Esophagus squamous epithelium (tissue), 4 donors: ENCODE data around the gene NBDY.

ENCODE experiments used
- POLR2A ChIP-seq, 4 donors: fragments of 450-650 bp; IDR thresholded peaks; one replicate each; pipeline ENCODE4 v1.6.1; 2017; ENCODE audit warnings: antibody characterized with exemption in 4 of 4, mild to moderate bottlenecking in 4 of 4, moderate library complexity in 3 of 4
- TF ChIP-seq, protein P1 (sequence below), 6 experiments: fragments of 450-650 bp in 4 of 6; fragments of 200-600 bp in 2 of 6; sonication (generic) in 2 of 6; IDR thresholded peaks; one replicate each; pipeline ENCODE4 v1.5.1; 2016 to 2019; ENCODE audit warnings: antibody characterized with exemption in 6 of 6, mild to moderate bottlenecking in 4 of 6, moderate library complexity in 4 of 6

DNA sequence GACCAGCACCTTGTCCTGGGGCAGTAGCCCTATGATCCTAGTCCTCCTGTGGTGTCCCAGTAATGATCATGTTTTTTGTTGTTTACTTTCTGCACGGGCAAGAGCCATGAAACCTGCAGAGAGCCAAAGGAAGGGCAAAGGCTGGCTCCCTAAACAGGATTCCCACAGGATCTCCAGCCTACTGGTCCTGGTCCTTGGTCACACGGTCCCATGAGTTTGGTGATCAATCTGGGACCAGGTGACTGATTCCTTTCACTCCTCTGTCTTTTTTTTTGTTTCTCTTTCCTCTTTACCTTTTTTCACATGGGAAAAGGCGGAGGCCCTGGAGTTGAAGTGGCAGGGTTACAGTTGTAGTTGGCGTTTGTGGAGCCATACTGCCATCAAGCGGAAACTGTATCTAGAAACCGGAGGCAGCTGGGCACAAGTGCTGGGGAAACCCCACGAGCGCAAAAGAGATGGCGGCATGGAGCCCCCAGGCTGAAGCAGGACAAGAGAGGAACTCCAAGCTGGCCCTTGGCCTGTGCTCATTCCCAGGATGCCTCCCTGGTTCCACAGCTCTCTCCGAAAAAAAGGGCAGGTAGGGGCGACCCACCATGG lies 34.6 kb downstream of the NBDY start:
- no peak for TF ChIP-seq POLR2A (IDR thresholded peaks at IDR 0.05)
- TF ChIP-seq, protein P1, sequence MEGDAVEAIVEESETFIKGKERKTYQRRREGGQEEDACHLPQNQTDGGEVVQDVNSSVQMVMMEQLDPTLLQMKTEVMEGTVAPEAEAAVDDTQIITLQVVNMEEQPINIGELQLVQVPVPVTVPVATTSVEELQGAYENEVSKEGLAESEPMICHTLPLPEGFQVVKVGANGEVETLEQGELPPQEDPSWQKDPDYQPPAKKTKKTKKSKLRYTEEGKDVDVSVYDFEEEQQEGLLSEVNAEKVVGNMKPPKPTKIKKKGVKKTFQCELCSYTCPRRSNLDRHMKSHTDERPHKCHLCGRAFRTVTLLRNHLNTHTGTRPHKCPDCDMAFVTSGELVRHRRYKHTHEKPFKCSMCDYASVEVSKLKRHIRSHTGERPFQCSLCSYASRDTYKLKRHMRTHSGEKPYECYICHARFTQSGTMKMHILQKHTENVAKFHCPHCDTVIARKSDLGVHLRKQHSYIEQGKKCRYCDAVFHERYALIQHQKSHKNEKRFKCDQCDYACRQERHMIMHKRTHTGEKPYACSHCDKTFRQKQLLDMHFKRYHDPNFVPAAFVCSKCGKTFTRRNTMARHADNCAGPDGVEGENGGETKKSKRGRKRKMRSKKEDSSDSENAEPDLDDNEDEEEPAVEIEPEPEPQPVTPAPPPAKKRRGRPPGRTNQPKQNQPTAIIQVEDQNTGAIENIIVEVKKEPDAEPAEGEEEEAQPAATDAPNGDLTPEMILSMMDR (IDR thresholded peaks at IDR 0.05): peak in 4 of 6 experiments; percentile 3 to 65 (median 37)
